H1 (cell line): ENCODE measurements around the gene NPFF. TPM values are rescaled to one million over a fixed set of nuclear protein-coding genes. Genes with fewer than 3 reads are reported as not detected.

Experiments
- CTCF ChIA-PET: fragments of 300-600 bp; sonication (Branson Sonifier 250); formaldehyde crosslinking; loops from one replicate; lab custom pipeline; 2021; ENCODE audit not compliant: partially characterized antibody; lab: Charles Lee
- POLR2A ChIA-PET: fragments of 300-600 bp; sonication (Branson Sonifier 250); formaldehyde crosslinking; loops from one replicate; lab custom pipeline; 2021; ENCODE audit warnings: inconsistent platforms; ENCODE audit not compliant: partially characterized antibody; lab: Charles Lee
- DNase-seq, 2 experiments: peaks; one replicate each; pipeline versions ENCODE4 v3.0.0 to v3.0.0-alpha.2; 2010 to 2022; ENCODE audit warnings: low spot score in 2 of 2, low read depth in 1 of 2, mixed read lengths in 1 of 2
- FAIRE-seq: peaks from 2 replicates; lab custom pipeline; 2011; peaks lifted over from hg19 to GRCh38; lab: Jason Lieb, UNC
- H2AFZ ChIP-seq: 2 replicates; pipeline ENCODE4 v1.8.1; 2012; ENCODE audit warnings: low read length, inconsistent platforms
- H2AK5ac ChIP-seq: 2 replicates; pipeline ENCODE4 v1.6.1; 2013; ENCODE audit warnings: low read depth, low read length
- H2BK120ac ChIP-seq: replicated peaks from 2 replicates; pipeline ENCODE3; 2013; ENCODE audit warnings: low read depth, low read length, inconsistent platforms
- H2BK12ac ChIP-seq: 2 replicates; pipeline ENCODE4 v1.6.1; 2013; ENCODE audit warnings: low read depth, low read length
- H2BK15ac ChIP-seq: 2 replicates; pipeline ENCODE4 v1.6.1; 2013; ENCODE audit warnings: low read length
- H2BK20ac ChIP-seq: 2 replicates; pipeline ENCODE4 v1.6.1; 2013; ENCODE audit warnings: low read length
- H2BK5ac ChIP-seq: 2 replicates; pipeline ENCODE4 v1.6.1; 2013; ENCODE audit warnings: low read depth, low read length
- H3K14ac ChIP-seq: 2 replicates; pipeline ENCODE4 v1.6.1; 2013; ENCODE audit warnings: inconsistent platforms; ENCODE audit not compliant: insufficient read length
- H3K18ac ChIP-seq: 2 replicates; pipeline ENCODE4 v1.6.1; 2013; ENCODE audit warnings: low read length; ENCODE audit errors: extremely low read depth
- H3K23ac ChIP-seq: 2 replicates; pipeline ENCODE4 v1.6.1; 2013; ENCODE audit warnings: inconsistent platforms; ENCODE audit not compliant: insufficient read length
- H3K23me2 ChIP-seq: 2 replicates; pipeline ENCODE4 v1.6.1; 2013; ENCODE audit warnings: low read depth, low read length
- H3K27ac ChIP-seq: 2 replicates; pipeline ENCODE4 v1.6.1; 2011; ENCODE audit warnings: low read depth, low read length, inconsistent platforms
- H3K27me3 ChIP-seq, 4 experiments: replicated peaks in 1 of 4; 1 replicate in 1 of 4; 2 replicates in 3 of 4; pipeline versions ENCODE4 v1.6.1 to v1.8.1; 2011 to 2013; ENCODE audit warnings: low read length in 3 of 4, mild to moderate bottlenecking in 3 of 4, inconsistent platforms in 2 of 4, mixed read lengths in 2 of 4, moderate library complexity in 1 of 4; ENCODE audit not compliant: control insufficient read depth in 3 of 4, insufficient read depth in 3 of 4; ENCODE audit errors: extremely low read depth in 1 of 4
- H3K36me3 ChIP-seq, 4 experiments: 2 replicates each; pipeline versions ENCODE4 v1.6.1 to v1.8.1; 2011 to 2013; ENCODE audit warnings: mild to moderate bottlenecking in 4 of 4, low read length in 3 of 4, moderate library complexity in 2 of 4, control low read depth in 1 of 4, inconsistent platforms in 1 of 4; ENCODE audit not compliant: insufficient read depth in 4 of 4, control insufficient read depth in 2 of 4
- H3K4ac ChIP-seq: replicated peaks from 2 replicates; pipeline ENCODE3; 2013; ENCODE audit warnings: low read length, low read depth, mixed read lengths, inconsistent platforms; ENCODE audit not compliant: insufficient read length
- H3K4me1 ChIP-seq, 4 experiments: replicated peaks in 1 of 4; 1 replicate in 1 of 4; 2 replicates in 3 of 4; pipeline versions ENCODE4 v1.6.1 to v1.8.1; 2011 to 2013; ENCODE audit warnings: low read length in 3 of 4, inconsistent platforms in 2 of 4, mixed read lengths in 1 of 4; ENCODE audit not compliant: insufficient read depth in 4 of 4, control insufficient read depth in 3 of 4
- H3K4me2 ChIP-seq, 2 experiments: 2 replicates each; pipeline versions ENCODE4 v1.6.1 to v1.8.1; 2011 to 2013; ENCODE audit warnings: low read depth in 2 of 2, low read length in 2 of 2, control low read depth in 1 of 2, inconsistent platforms in 1 of 2, mild to moderate bottlenecking in 1 of 2; ENCODE audit not compliant: insufficient read depth in 1 of 2
- H3K4me3 ChIP-seq, 4 experiments: fragments of 200-600, 300-600 bp in 1 of 4; sonication (generic), shearing (Covaris generic), sonication (Bioruptor Twin) in 1 of 4; 2 replicates each; pipeline versions ENCODE4 v1.5.1 to v1.8.1; 2011 to 2016; ENCODE audit warnings: low read length in 4 of 4, low read depth in 3 of 4, control low read depth in 2 of 4, inconsistent platforms in 2 of 4, mild to moderate bottlenecking in 2 of 4, mixed read lengths in 1 of 4, moderate library complexity in 1 of 4; ENCODE audit not compliant: insufficient read depth in 2 of 4; ENCODE audit errors: extremely low read depth in 1 of 4
- H3K56ac ChIP-seq: replicated peaks from 2 replicates; pipeline ENCODE3; 2013; ENCODE audit warnings: low read depth, mild to moderate bottlenecking, mixed read lengths, low read length, inconsistent platforms; ENCODE audit not compliant: insufficient read length
- H3K79me1 ChIP-seq: 2 replicates; pipeline ENCODE4 v1.6.1; 2013; ENCODE audit warnings: low read depth, low read length, control low read depth
- H3K79me2 ChIP-seq, 2 experiments: 2 replicates each; pipeline versions ENCODE4 v1.6.1 to v1.8.1; 2012 to 2013; ENCODE audit warnings: low read length in 2 of 2, mild to moderate bottlenecking in 2 of 2, inconsistent platforms in 1 of 2; ENCODE audit not compliant: insufficient read depth in 2 of 2, control insufficient read depth in 1 of 2
- H3K9ac ChIP-seq, 4 experiments: replicated peaks in 1 of 4; 1 replicate in 1 of 4; 2 replicates in 3 of 4; pipeline versions ENCODE4 v1.6.1 to v1.8.1; 2011 to 2013; ENCODE audit warnings: low read depth in 3 of 4, low read length in 3 of 4, control low read depth in 2 of 4, mild to moderate bottlenecking in 2 of 4, moderate library complexity in 2 of 4, inconsistent platforms in 1 of 4; ENCODE audit errors: extremely low read depth in 1 of 4
- H3K9me3 ChIP-seq, 2 experiments: 2 replicates each; pipeline versions ENCODE4 v1.6.1 to v1.8.1; 2012 to 2013; ENCODE audit warnings: mild to moderate bottlenecking in 2 of 2, moderate library complexity in 2 of 2, control low read depth in 1 of 2, inconsistent platforms in 1 of 2, low read depth in 1 of 2, low read length in 1 of 2, mixed read lengths in 1 of 2; ENCODE audit not compliant: insufficient read depth in 2 of 2
- H4K20me1 ChIP-seq, 2 experiments: replicated peaks in 1 of 2; 2 replicates each; pipeline versions ENCODE3 to v1.8.1; 2011 to 2013; ENCODE audit warnings: inconsistent platforms in 2 of 2, low read length in 2 of 2, mild to moderate bottlenecking in 1 of 2; ENCODE audit not compliant: insufficient read depth in 2 of 2, control insufficient read depth in 1 of 2
- H4K5ac ChIP-seq: 2 replicates; pipeline ENCODE4 v1.6.1; 2013; ENCODE audit warnings: low read length, low read depth, mixed read lengths, inconsistent platforms; ENCODE audit not compliant: insufficient read length
- H4K8ac ChIP-seq: 2 replicates; pipeline ENCODE4 v1.8.0; 2013; ENCODE audit warnings: mild to moderate bottlenecking, moderate library complexity, low read length, inconsistent platforms; ENCODE audit not compliant: insufficient read depth; ENCODE audit errors: extremely low read depth
- H4K91ac ChIP-seq: replicated peaks from 2 replicates; pipeline ENCODE3; 2013; ENCODE audit warnings: low read length, mixed read lengths, inconsistent platforms; ENCODE audit not compliant: insufficient read length
- JUN ChIP-seq: IDR thresholded peaks from 2 replicates; pipeline ENCODE4 v1.6.1; 2011; ENCODE audit warnings: low read depth, mild to moderate bottlenecking, improper control_type of control experiment, low read length
- WGBS, 2 experiments: shearing (Covaris generic) in 1 of 2; methylation state at CpG; one replicate each; pipeline versions ENCODE4 v1.1.6 to v1.1.7; 2013 to 2015; ENCODE audit warnings: low lambda C conversion rate in 2 of 2, mixed read lengths in 2 of 2, inconsistent platforms in 1 of 2, low coverage in 1 of 2, missing lambda C conversion rate in 1 of 2; ENCODE audit not compliant: insufficient replicate concordance in 2 of 2, insufficient coverage in 1 of 2, insufficient read length in 1 of 2; ENCODE audit errors: extremely low coverage in 1 of 2, missing lambda C conversion rate in 1 of 2; 5-methylcytosine and 5-hydroxymethylcytosine counted together
- polyA plus RNA-seq, 7 experiments: library from polyadenylated mRNA; depleted of rRNA in 3 of 7; stranded (reverse) in 5 of 7; unstranded in 2 of 7; fragments of >200 nt in 5 of 7; fragments of 200-250 nt in 2 of 7; gene quantifications; 1 replicate in 5 of 7; 2 replicates in 1 of 7; 4 replicates in 1 of 7; pipeline versions ENCODE4 v1.2.1 to v1.2.3, GENCODE V29; 2011 to 2013; ENCODE audit warnings: missing spikeins in 2 of 7, mixed read lengths in 2 of 7
- total RNA-seq: library from RNA; stranded (reverse); fragmentation: NEBNext Ultra II Directional; extraction: Animal tissue kit (Norgen Biotek cat#: 25700); gene quantifications from 2 replicates; pipeline ENCODE4 v1.2.1, GENCODE V29; 2021

Gene NPFF
- total and polyA plus RNA-seq, 2 of the 8 experiments (the other 6 are each of a cell fraction or from before 2014, with no cell fraction given), result not detected

DNA sequence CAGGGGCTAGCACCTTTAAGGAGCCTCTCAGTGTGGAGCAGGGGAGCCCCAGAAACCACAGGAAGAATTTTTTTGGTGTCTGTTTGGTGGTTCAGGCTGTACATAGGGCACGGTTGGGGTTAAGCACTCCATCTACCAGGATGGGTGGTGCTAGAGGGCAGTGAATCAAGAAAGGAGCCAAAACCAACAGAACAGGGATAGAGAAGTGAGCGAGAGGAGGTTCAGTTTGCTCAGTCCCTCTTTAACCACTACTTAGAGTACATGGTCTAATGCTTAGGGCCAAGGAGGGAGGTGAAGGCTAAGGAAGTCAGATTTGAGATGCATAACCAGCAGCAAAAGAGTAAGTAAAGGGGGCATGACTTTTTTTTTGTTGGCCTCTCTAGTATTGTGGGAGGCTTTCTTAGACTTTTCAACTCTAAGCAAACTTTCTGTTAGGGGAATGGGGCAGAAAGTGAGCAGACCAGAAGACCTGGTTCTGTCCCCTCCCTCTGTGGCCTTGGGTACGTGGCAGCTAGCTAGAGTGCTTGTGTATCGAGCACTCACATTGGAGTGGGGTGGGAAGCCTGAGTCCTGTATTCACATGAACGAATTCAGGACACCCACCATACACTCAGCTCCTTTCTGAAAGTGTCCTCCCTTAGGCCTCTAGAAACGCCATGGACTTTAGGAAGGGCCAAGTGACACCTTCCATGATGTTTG, 6.6 kb upstream of the NPFF start:
- Histone ChIP-seq H3K23ac (no peak overlapping the region), H3K4me1 (peaks cover 0 to 3% (median 0%) of the 10 kb centered on the region in 4 experiments; a peak in 1 of 7 replicates), H3K36me3 (peaks cover 0 to 6% (median 2%) of the 10 kb centered on the region in 4 experiments; a peak in 5 of 8 replicates), H3K23me2 (no peaks in the 10 kb centered on the region), H2BK20ac (no peak overlapping the region), H3K14ac (no peak overlapping the region), H3K4me2 (no peak overlapping the region), H3K79me1 (no peaks in the 10 kb centered on the region), H3K18ac (no peak overlapping the region), H2BK15ac (no peak overlapping the region), H3K4ac (no peak overlapping the region), H3K27me3 (no peaks in the 10 kb centered on the region), H4K8ac (no peak overlapping the region), H3K9ac (no peak overlapping the region), H3K27ac (no peak overlapping the region), H3K4me3 (no peak overlapping the region), H4K91ac (no peak overlapping the region), H2AK5ac (no peak overlapping the region), H3K79me2 (no peaks in the 10 kb centered on the region), H2AFZ (no peak overlapping the region), H3K9me3 (no peaks in the 10 kb centered on the region), H2BK120ac (no peak overlapping the region), H4K20me1 (no peaks in the 10 kb centered on the region), H2BK12ac (no peak overlapping the region), H4K5ac (no peak overlapping the region), H3K56ac (no peak overlapping the region), H2BK5ac (no peak overlapping the region)
- no peak for DNase-seq
- FAIRE-seq, result no peak
- no peak for TF ChIP-seq JUN
- CTCF ChIA-PET, result interaction anchor here (1.6 to 9.8 kb wide), 3 partner anchors 34 to 193 kb away, joined by 7 to 105 read pairs (median 7); partner anchors contain the start of gene AAAS
- POLR2A ChIA-PET, result interaction anchor here (3.7 to 67.0 kb wide), 3 partner anchors 8 to 46 kb away, joined by 10 to 3397 read pairs (median 59); partner anchors contain the start of genes MAP3K12, PCBP2, PRR13 and TARBP2
- WGBS, 2 experiments, result 87% methylated on average over 6 of the region's 6 CpGs; no CpG with 5 or more reads in 1 of the 2 experiments
